ENCODE data around the gene GGNBP2.
A peak's percentile ranks its signal among the peaks of the same experiment; 100 is the strongest.

Gene GGNBP2

DNA sequence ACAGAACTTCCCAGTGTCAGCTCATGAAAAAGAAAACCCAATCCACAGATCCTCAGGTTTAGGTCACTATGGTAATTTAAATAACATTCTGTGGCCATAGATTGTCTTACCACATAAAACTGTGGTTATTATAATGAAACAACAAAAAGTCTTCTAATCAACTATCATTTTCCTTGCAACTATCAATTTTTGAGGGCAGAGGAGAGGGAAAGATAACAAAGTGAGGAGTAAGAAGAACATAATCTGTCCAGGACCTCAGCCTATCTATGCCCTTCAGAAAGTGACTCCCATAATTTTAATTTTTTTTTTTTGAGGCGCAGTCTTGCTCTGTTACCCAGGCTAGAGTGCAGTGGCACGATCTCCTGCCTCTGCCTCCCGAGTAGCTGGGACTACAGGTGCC, 4.0 kb upstream of the GGNBP2 start:
- TF ChIP-seq, protein P1, sequence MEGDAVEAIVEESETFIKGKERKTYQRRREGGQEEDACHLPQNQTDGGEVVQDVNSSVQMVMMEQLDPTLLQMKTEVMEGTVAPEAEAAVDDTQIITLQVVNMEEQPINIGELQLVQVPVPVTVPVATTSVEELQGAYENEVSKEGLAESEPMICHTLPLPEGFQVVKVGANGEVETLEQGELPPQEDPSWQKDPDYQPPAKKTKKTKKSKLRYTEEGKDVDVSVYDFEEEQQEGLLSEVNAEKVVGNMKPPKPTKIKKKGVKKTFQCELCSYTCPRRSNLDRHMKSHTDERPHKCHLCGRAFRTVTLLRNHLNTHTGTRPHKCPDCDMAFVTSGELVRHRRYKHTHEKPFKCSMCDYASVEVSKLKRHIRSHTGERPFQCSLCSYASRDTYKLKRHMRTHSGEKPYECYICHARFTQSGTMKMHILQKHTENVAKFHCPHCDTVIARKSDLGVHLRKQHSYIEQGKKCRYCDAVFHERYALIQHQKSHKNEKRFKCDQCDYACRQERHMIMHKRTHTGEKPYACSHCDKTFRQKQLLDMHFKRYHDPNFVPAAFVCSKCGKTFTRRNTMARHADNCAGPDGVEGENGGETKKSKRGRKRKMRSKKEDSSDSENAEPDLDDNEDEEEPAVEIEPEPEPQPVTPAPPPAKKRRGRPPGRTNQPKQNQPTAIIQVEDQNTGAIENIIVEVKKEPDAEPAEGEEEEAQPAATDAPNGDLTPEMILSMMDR (IDR thresholded peaks at IDR 0.05; ENCODE audit: low read depth, low read length, missing control alignments), result no peak
- no peak for DNase-seq (ENCODE audit: extremely low read depth, low read depth)
- no peak overlapping the region for H3K4me3 ChIP-seq (replicated peaks; ENCODE audit: low read depth, low read length)

GRCh38 chr17:36542755-36543154, 2.0 kb upstream of the GGNBP2 start:
- TF ChIP-seq, protein P1 (IDR thresholded peaks at IDR 0.05; ENCODE audit: low read depth, low read length, missing control alignments), result no peak
- DNase-seq (ENCODE audit: extremely low read depth, low read depth), result no peak
- H3K4me3 ChIP-seq (replicated peaks; ENCODE audit: low read depth, low read length), result no peak overlapping the region

- TF ChIP-seq, protein P1 (IDR thresholded peaks at IDR 0.05; ENCODE audit: low read depth, low read length, missing control alignments), result no peak
- DNase-seq (ENCODE audit: extremely low read depth, low read depth), result no peak
- peak overlapping the region; percentile 69 for H3K4me3 ChIP-seq (replicated peaks; ENCODE audit: low read depth, low read length)
These were observed 744 bp upstream of the GGNBP2 start for GRCh38 chr17:36544044-36544306.

GRCh38 chr17:36545077-36545464, 352 bp downstream of the GGNBP2 start:
- H3K4me3 ChIP-seq (replicated peaks; ENCODE audit: low read depth, low read length), result peak overlapping the region; percentile 69
- no peak for DNase-seq (ENCODE audit: extremely low read depth, low read depth)
- TF ChIP-seq, protein P1 (IDR thresholded peaks at IDR 0.05; ENCODE audit: low read depth, low read length, missing control alignments), result no peak

- TF ChIP-seq, protein P1 (IDR thresholded peaks at IDR 0.05; ENCODE audit: low read depth, low read length, missing control alignments), result no peak
- peak overlapping the region; percentile 69 for H3K4me3 ChIP-seq (replicated peaks; ENCODE audit: low read depth, low read length)
- peak; percentile 80 for DNase-seq (ENCODE audit: extremely low read depth, low read depth)
These were observed 1.0 kb downstream of the GGNBP2 start for GRCh38 chr17:36545465-36546417.

DNA sequence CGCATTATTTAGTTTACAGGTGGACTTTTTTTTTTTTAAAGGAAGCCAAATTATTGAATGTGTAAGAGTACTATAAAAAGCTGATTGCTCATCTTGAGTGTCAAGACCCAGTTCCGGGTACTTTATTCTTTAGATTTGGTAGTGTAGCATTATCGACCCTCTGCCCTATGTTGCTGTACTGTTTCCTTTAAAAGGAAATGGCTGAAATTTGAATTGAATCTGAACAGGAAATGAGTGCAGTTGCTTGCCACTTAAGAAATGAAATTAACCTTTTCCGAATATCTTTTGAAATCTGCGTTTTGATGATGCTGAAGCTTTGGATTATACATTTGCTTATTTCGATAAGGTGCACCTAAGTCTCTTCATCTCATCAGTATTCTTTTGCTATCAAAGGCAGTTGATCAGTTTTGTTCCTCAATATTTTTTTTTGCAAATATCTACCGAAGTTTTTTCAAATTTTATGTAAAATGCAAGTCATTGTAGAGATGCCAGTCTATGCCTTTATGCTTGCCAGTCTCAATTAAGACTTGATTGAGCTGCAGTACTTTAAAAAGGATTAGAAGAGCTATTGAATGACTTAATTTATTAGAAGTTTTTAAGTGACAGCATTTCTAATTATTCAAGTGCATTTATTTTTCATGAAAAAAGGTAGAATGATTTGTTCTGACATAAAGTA, 1.8 kb downstream of the GGNBP2 start:
- TF ChIP-seq, protein P1 (IDR thresholded peaks at IDR 0.05; ENCODE audit: low read depth, low read length, missing control alignments), result no peak
- no peak for DNase-seq (ENCODE audit: extremely low read depth, low read depth)
- peak overlapping the region; percentile 69 for H3K4me3 ChIP-seq (replicated peaks; ENCODE audit: low read depth, low read length)
